ENCODE data around the gene CCL14. TPM values are rescaled to one million over a fixed set of nuclear protein-coding genes. Genes with fewer than 3 reads are reported as not detected.

CCL14 gene
- total and polyA plus RNA-seq, 9 of the 15 experiments (the other 6 are each of a cell fraction or from before 2014, with no cell fraction given), result not detected

DNA sequence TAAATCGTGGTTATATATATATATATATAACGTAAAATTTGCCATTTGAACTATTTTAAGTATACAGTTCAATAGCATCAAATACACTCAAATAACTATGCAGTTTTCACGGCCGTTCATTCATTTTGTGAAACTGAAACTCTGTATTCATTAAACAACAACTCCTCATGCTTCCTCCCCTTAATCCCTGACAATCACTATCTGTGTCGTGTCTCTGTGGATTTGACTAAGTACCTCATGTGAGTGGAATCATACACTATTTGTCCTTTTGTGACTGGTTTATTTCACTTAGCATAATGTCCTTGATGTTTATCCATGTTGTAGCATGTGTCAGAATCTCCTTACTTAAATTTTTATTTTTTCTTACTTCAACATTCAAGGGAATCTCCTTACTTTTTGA is 28.4 kb upstream of the CCL14 start:
- H3K79me2 ChIP-seq (ENCODE audit: control insufficient read depth, insufficient read depth, low read length), result no peaks in the 10 kb centered on the region
- TF ChIP-seq XRCC4 (IDR thresholded peaks at IDR 0.05; ENCODE audit: extremely low read depth, insufficient read depth, insufficient read length) (no peak), CXXC5 (CRISPR knock-in tag; IDR thresholded peaks at IDR 0.05) (no peak), ETS1 (conservative IDR thresholded peaks at IDR 0.05; ENCODE audit: control insufficient read depth, low read depth, low read length) (no peak), MCM2 (IDR thresholded peaks at IDR 0.05; ENCODE audit: low read depth) (no peak), ZNF12 (CRISPR knock-in tag; IDR thresholded peaks at IDR 0.05) (no peak), MEIS2 (IDR thresholded peaks at IDR 0.05; ENCODE audit: partially characterized antibody) (no peak), ZNF282 (CRISPR knock-in tag; IDR thresholded peaks at IDR 0.05) (no peak), RAD51 (IDR thresholded peaks at IDR 0.05; ENCODE audit: borderline replicate concordance, low read depth) (no peak), E2F5 (CRISPR knock-in tag; IDR thresholded peaks at IDR 0.05) (no peak), ZBTB2 (IDR thresholded peaks at IDR 0.05) (no peak), SETDB1 (IDR thresholded peaks at IDR 0.05; ENCODE audit: low read length) (no peak), MTA1 (IDR thresholded peaks at IDR 0.05; ENCODE audit: borderline replicate concordance) (no peak), ZNF316 (IDR thresholded peaks at IDR 0.05) (no peak), DACH1 (IDR thresholded peaks at IDR 0.05; ENCODE audit: partially characterized antibody) (no peak), CAMTA2 (CRISPR knock-in tag; conservative IDR thresholded peaks at IDR 0.05) (no peak)
- TF ChIP-seq, protein P1, sequence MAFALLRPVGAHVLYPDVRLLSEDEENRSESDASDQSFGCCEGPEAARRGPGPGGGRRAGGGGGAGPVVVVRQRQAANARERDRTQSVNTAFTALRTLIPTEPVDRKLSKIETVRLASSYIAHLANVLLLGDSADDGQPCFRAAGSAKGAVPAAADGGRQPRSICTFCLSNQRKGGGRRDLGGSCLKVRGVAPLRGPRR (CRISPR knock-in tag; IDR thresholded peaks at IDR 0.05), result no peak
- TF ChIP-seq, protein P2, sequence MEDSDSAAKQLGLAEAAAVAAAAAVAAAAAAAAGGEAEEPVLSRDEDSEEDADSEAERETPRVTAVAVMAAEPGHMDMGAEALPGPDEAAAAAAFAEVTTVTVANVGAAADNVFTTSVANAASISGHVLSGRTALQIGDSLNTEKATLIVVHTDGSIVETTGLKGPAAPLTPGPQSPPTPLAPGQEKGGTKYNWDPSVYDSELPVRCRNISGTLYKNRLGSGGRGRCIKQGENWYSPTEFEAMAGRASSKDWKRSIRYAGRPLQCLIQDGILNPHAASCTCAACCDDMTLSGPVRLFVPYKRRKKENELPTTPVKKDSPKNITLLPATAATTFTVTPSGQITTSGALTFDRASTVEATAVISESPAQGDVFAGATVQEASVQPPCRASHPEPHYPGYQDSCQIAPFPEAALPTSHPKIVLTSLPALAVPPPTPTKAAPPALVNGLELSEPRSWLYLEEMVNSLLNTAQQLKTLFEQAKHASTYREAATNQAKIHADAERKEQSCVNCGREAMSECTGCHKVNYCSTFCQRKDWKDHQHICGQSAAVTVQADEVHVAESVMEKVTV (CRISPR knock-in tag; IDR thresholded peaks at IDR 0.05), result no peak
- TF ChIP-seq, protein P3, sequence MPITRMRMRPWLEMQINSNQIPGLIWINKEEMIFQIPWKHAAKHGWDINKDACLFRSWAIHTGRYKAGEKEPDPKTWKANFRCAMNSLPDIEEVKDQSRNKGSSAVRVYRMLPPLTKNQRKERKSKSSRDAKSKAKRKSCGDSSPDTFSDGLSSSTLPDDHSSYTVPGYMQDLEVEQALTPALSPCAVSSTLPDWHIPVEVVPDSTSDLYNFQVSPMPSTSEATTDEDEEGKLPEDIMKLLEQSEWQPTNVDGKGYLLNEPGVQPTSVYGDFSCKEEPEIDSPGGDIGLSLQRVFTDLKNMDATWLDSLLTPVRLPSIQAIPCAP (CRISPR knock-in tag; IDR thresholded peaks at IDR 0.05; ENCODE audit: borderline replicate concordance), result no peak
- intact Hi-C loops (cut with micrococcal nuclease), result no loop called here
- H3K4me3 ChIP-seq, result no peak overlapping the region
- WGBS (ENCODE audit: insufficient coverage, low coverage, missing lambda C conversion rate), result 1% methylated on average over 5 of the region's 5 CpGs
- BruUV-seq (replicated peaks), result no TSS peak
- DNase-seq (ENCODE audit: extremely low read depth in 1 of 4, low spot score in 3 of 4), result no peak
- POLR2A ChIA-PET, result interaction anchor here (1.5 kb wide), 1 partner anchor 10 kb away, joined by 3 read pairs; no protein-coding TSS in a partner anchor
- in situ Hi-C loops (cut with MboI), result no loop called here
- peaks cover 0 to 6% of the 10 kb centered on the region in 2 experiments; a peak in 3 of 5 replicates for H3K27me3 ChIP-seq (ENCODE audit: control insufficient read depth in 2 of 2, insufficient read depth in 2 of 2, low read length in 2 of 2)
- ATAC-seq, result no peak
- no peaks in the 10 kb centered on the region for H3K9me1 ChIP-seq (ENCODE audit: control insufficient read depth, insufficient read depth, low read length)
- no peak overlapping the region for H2AFZ ChIP-seq (ENCODE audit: low read depth, low read length)
- H4K20me1 ChIP-seq (replicated peaks; ENCODE audit: control insufficient read depth, insufficient read depth, low read length), result 0 out of 2 replicates have a peak, but pooled peaks cover 3% of the 10 kb centered on the region
- H3K9me3 ChIP-seq (replicated peaks; ENCODE audit: control insufficient read depth, insufficient read depth, low read depth, low read length), result no peaks in the 10 kb centered on the region
- no peak overlapping the region for H3K27ac ChIP-seq (ENCODE audit: extremely low read depth, low read depth, low read length)
- no peak overlapping the region for H3K9ac ChIP-seq (ENCODE audit: insufficient read depth in 1 of 2, low read depth in 2 of 2, low read length in 2 of 2)
- FAIRE-seq, result no peak
- CTCF ChIA-PET (ENCODE audit: low intra/inter-chr PET ratio), result no interaction called here
- no peaks in the 10 kb centered on the region; a peak in 1 of 5 replicates for H3K4me1 ChIP-seq (replicated peaks in 1 of 2; ENCODE audit: control insufficient read depth in 2 of 2, insufficient read depth in 2 of 2, low read length in 2 of 2)
- no peak overlapping the region for H3K4me2 ChIP-seq (ENCODE audit: insufficient read depth, low read length)
- no peaks in the 10 kb centered on the region for H3K36me3 ChIP-seq (ENCODE audit: control insufficient read depth, insufficient read depth, low read length)

Measured in K562 (cell line).